ENCODE measurements around the gene PDIK1L. TPM values are rescaled to one million over a fixed set of nuclear protein-coding genes. Genes with fewer than 3 reads are reported as not detected.

Gene PDIK1L
- polyA plus RNA-seq, 3 donors = 1.2 to 2.5 (median 2.3) TPM

GRCh38 chr1:26132128-26132833 lies 20.7 kb downstream of the PDIK1L start:
- Histone ChIP-seq H3K4me1 (ENCODE audit: control insufficient read depth in 1 of 2, insufficient read depth in 2 of 2, low read length in 2 of 2) (peaks cover 15 to 16% of the 10 kb centered on the region in 2 donors), H3K9ac (ENCODE audit: insufficient read depth, low read length, poor library complexity, severe bottlenecking) (no peak overlapping the region), H3K4me3 (replicated peaks in 1 of 3; ENCODE audit: low read depth in 2 of 3, low read length in 3 of 3) (no peak overlapping the region), H3K79me2 (ENCODE audit: insufficient read depth, low read length) (no peaks in the 10 kb centered on the region), H3K36me3 (replicated peaks in 1 of 2; ENCODE audit: control insufficient read depth in 1 of 2, insufficient read depth in 2 of 2, low read length in 2 of 2) (no peaks in the 10 kb centered on the region), H3K9me3 (replicated peaks in 1 of 2; ENCODE audit: control insufficient read depth in 1 of 2, insufficient read depth in 1 of 2, low read length in 2 of 2) (no peaks in the 10 kb centered on the region), H2AFZ (ENCODE audit: insufficient read depth, low read depth, low read length, poor library complexity, severe bottlenecking) (no peak overlapping the region), H4K20me1 (ENCODE audit: insufficient read depth, low read length) (no peaks in the 10 kb centered on the region), H3K27ac (ENCODE audit: low read depth in 1 of 2, low read length in 2 of 2) (no peak overlapping the region), H3K4me2 (replicated peaks; ENCODE audit: extremely low read depth, low read length, poor library complexity, severe bottlenecking) (no peak overlapping the region), H3K27me3 (ENCODE audit: control insufficient read depth in 2 of 2, insufficient read depth in 2 of 2, low read length in 2 of 2) (no peaks in the 10 kb centered on the region)
- intact Hi-C loops (cut with micrococcal nuclease) = no loop called here
- Mint-ChIP-seq H3K4me3 (no peak overlapping the region), H3K27ac (no peak overlapping the region), H3K27me3 (ENCODE audit: low read depth in 3 of 3) (peaks cover 0 to 3% (median 2%) of the 10 kb centered on the region in 3 donors), H3K9me3 (peaks cover 0 to 2% (median 0%) of the 10 kb centered on the region in 7 donors), H3K4me1 (peaks cover 15% of the 10 kb centered on the region), H3K36me3 (no peaks in the 10 kb centered on the region)
- WGBS (ENCODE audit: insufficient coverage) = 100% methylated on average over 2 of the region's 5 CpGs
- TF ChIP-seq, protein P1, sequence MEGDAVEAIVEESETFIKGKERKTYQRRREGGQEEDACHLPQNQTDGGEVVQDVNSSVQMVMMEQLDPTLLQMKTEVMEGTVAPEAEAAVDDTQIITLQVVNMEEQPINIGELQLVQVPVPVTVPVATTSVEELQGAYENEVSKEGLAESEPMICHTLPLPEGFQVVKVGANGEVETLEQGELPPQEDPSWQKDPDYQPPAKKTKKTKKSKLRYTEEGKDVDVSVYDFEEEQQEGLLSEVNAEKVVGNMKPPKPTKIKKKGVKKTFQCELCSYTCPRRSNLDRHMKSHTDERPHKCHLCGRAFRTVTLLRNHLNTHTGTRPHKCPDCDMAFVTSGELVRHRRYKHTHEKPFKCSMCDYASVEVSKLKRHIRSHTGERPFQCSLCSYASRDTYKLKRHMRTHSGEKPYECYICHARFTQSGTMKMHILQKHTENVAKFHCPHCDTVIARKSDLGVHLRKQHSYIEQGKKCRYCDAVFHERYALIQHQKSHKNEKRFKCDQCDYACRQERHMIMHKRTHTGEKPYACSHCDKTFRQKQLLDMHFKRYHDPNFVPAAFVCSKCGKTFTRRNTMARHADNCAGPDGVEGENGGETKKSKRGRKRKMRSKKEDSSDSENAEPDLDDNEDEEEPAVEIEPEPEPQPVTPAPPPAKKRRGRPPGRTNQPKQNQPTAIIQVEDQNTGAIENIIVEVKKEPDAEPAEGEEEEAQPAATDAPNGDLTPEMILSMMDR (IDR thresholded peaks at IDR 0.05) = no peak
- DNase-seq = peak in 1 of 3 donors; percentile 13

DNA sequence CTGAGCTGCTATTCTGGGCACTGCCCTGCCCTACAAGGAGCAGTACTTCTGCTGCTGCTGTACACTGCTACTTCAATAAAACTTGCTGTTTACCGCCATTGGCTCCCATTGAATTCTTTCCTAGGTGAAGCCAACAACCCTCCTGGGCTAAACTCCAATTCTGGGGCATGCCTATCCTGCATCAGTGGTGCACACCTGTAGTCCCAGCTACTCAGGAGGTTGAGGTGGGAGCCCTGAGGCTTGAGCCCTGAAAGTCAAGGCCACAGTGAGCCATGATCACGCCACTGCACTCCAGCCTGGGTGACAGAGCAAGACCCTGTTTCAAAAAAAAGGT lies 21.2 kb downstream of the PDIK1L start:
- TF ChIP-seq, protein P1 (IDR thresholded peaks at IDR 0.05) = no peak
- H3K9ac ChIP-seq (ENCODE audit: insufficient read depth, low read length, poor library complexity, severe bottlenecking) = no peak overlapping the region
- H3K4me1 Mint-ChIP-seq = peaks cover 10% of the 10 kb centered on the region
- H3K27me3 ChIP-seq (ENCODE audit: control insufficient read depth in 2 of 2, insufficient read depth in 2 of 2, low read length in 2 of 2) = no peaks in the 10 kb centered on the region
- H3K27ac ChIP-seq (ENCODE audit: low read depth in 1 of 2, low read length in 2 of 2) = no peak overlapping the region
- peaks cover 10 to 11% of the 10 kb centered on the region in 2 donors for H3K4me1 ChIP-seq (ENCODE audit: control insufficient read depth in 1 of 2, insufficient read depth in 2 of 2, low read length in 2 of 2)
- H3K27ac Mint-ChIP-seq = peak overlapping the region in 1 of 7 donors; percentile 24
- 100% methylated on average over 2 of the region's 2 CpGs for WGBS (ENCODE audit: insufficient coverage)
- no peaks in the 10 kb centered on the region for H4K20me1 ChIP-seq (ENCODE audit: insufficient read depth, low read length)
- no peak overlapping the region for H3K4me2 ChIP-seq (replicated peaks; ENCODE audit: extremely low read depth, low read length, poor library complexity, severe bottlenecking)
- no peaks in the 10 kb centered on the region for H3K79me2 ChIP-seq (ENCODE audit: insufficient read depth, low read length)
- H3K36me3 Mint-ChIP-seq = no peaks in the 10 kb centered on the region
- H3K4me3 ChIP-seq (replicated peaks in 1 of 3; ENCODE audit: low read depth in 2 of 3, low read length in 3 of 3) = no peak overlapping the region
- no peaks in the 10 kb centered on the region for H3K9me3 ChIP-seq (replicated peaks in 1 of 2; ENCODE audit: control insufficient read depth in 1 of 2, insufficient read depth in 1 of 2, low read length in 2 of 2)
- no peak for DNase-seq
- H3K4me3 Mint-ChIP-seq = no peak overlapping the region
- intact Hi-C loops (cut with micrococcal nuclease) = no loop called here
- H3K36me3 ChIP-seq (replicated peaks in 1 of 2; ENCODE audit: control insufficient read depth in 1 of 2, insufficient read depth in 2 of 2, low read length in 2 of 2) = no peaks in the 10 kb centered on the region
- H3K27me3 Mint-ChIP-seq (ENCODE audit: low read depth in 3 of 3) = peaks cover 0 to 3% (median 2%) of the 10 kb centered on the region in 3 donors
- H2AFZ ChIP-seq (ENCODE audit: insufficient read depth, low read depth, low read length, poor library complexity, severe bottlenecking) = no peak overlapping the region
- H3K9me3 Mint-ChIP-seq = peaks cover 0 to 2% (median 0%) of the 10 kb centered on the region in 7 donors

Data from CD14-positive monocyte (primary cell).